PFSK-1 (cell line): ENCODE results near the gene RAPGEF3.

Experiments used
- POLR2AphosphoS5 ChIP-seq: IDR thresholded peaks from 2 replicates; pipeline ENCODE4 v1.6.1; 2012; ENCODE audit warnings: low read depth, mild to moderate bottlenecking, control low read depth, low read length, moderate library complexity
- TAF1 ChIP-seq: IDR thresholded peaks from 2 replicates; pipeline ENCODE4 v1.6.1; 2012; ENCODE audit warnings: low read length, control low read depth, borderline replicate concordance; ENCODE audit not compliant: insufficient read depth
- TF ChIP-seq, protein P1 (sequence below), 2 experiments: IDR thresholded peaks; 2 replicates each; pipeline versions ENCODE4 v1.6.1 to v1.8.0; 2011 to 2012; ENCODE audit warnings: low read depth in 2 of 2, low read length in 2 of 2, control low read depth in 1 of 2, inconsistent platforms in 1 of 2, mild to moderate bottlenecking in 1 of 2, moderate library complexity in 1 of 2; ENCODE audit not compliant: insufficient read depth in 1 of 2

DNA sequence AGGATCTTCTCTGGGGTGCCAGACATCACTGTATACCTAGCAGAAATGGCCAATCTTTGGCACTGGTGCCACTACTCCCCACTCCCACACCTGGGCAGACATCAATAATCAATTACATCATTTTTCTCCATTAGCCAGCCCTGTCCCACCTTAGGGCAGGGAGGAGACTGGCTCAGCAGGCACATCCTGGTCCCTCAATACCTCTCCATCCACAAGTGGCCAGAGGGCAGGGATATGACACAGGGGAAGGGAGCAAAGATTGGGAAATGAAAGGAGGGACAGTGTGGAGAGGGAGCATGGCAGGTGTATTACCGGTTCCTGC, 10.2 kb downstream of the RAPGEF3 start:
- TF ChIP-seq TAF1 (no peak), POLR2AphosphoS5 (no peak)
- TF ChIP-seq, protein P1, sequence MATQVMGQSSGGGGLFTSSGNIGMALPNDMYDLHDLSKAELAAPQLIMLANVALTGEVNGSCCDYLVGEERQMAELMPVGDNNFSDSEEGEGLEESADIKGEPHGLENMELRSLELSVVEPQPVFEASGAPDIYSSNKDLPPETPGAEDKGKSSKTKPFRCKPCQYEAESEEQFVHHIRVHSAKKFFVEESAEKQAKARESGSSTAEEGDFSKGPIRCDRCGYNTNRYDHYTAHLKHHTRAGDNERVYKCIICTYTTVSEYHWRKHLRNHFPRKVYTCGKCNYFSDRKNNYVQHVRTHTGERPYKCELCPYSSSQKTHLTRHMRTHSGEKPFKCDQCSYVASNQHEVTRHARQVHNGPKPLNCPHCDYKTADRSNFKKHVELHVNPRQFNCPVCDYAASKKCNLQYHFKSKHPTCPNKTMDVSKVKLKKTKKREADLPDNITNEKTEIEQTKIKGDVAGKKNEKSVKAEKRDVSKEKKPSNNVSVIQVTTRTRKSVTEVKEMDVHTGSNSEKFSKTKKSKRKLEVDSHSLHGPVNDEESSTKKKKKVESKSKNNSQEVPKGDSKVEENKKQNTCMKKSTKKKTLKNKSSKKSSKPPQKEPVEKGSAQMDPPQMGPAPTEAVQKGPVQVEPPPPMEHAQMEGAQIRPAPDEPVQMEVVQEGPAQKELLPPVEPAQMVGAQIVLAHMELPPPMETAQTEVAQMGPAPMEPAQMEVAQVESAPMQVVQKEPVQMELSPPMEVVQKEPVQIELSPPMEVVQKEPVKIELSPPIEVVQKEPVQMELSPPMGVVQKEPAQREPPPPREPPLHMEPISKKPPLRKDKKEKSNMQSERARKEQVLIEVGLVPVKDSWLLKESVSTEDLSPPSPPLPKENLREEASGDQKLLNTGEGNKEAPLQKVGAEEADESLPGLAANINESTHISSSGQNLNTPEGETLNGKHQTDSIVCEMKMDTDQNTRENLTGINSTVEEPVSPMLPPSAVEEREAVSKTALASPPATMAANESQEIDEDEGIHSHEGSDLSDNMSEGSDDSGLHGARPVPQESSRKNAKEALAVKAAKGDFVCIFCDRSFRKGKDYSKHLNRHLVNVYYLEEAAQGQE (IDR thresholded peaks at IDR 0.05; ENCODE audit: insufficient read depth in 1 of 2, low read depth in 2 of 2, low read length in 2 of 2), result no peak
